Activated T-cell treated with anti-CD3 and anti-CD28 coated beads, Interleukin-2, amount 50 U/mL, for 24 hours (primary cell): ENCODE results near the gene RFC1.
A peak's percentile ranks its signal among the peaks of the same experiment; 100 is the strongest.
"Not testable (repeated sequence)": the region's sequence is repeated elsewhere in the genome, so short reads cannot be mapped to it uniquely, and the experiment has no call there.

Experiments used
- DNase-seq: peaks from one replicate; pipeline ENCODE4 v3.0.0-alpha.2; 2020
- H3K27ac Mint-ChIP-seq: 2 replicates; pipeline ENCODE4 v1.8.0; 2020; ENCODE audit warnings: mild to moderate bottlenecking, mixed read lengths
- H3K27me3 Mint-ChIP-seq: 2 replicates; pipeline ENCODE4 v1.8.0; 2020; ENCODE audit warnings: mixed read lengths
- H3K36me3 Mint-ChIP-seq: 2 replicates; pipeline ENCODE4 v1.8.0; 2020; ENCODE audit warnings: low read depth, mixed read lengths
- H3K4me1 Mint-ChIP-seq: 2 replicates; pipeline ENCODE4 v1.8.0; 2020; ENCODE audit warnings: low read depth, mixed read lengths
- H3K4me3 Mint-ChIP-seq: 2 replicates; pipeline ENCODE4 v1.8.0; 2020; ENCODE audit warnings: mild to moderate bottlenecking, moderate library complexity, mixed read lengths
- H3K9me3 Mint-ChIP-seq: 2 replicates; pipeline ENCODE4 v1.8.0; 2020; ENCODE audit warnings: mixed read lengths

RFC1 gene

DNA sequence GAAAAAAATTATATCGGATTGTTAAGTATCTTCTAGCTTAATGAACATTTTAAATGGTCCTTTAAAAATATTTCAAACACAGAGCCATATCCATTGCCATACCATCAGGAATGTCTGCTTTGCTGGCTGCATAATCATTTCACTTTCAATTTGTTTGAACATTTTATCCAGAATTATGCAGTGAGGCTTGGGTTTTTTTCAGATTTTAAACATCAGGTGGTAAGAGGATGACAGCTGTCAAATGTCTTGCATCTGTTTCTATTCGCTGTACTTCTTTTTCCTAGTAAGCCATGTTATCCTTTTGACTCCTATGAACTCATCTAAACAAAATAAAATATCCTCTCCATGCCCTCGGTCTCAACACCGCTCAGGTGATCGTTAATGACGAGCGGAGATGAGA is 802 bp downstream of the RFC1 start:
- H3K36me3 Mint-ChIP-seq: peaks cover 38% of the 10 kb centered on the region

GRCh38 chr4:39363773-39364393 is 2.3 kb downstream of the RFC1 start:
- H3K27ac Mint-ChIP-seq: peak overlapping the region; percentile 86

More for the DNA sequence above, 802 bp downstream of the RFC1 start:
- peaks cover 3% of the 10 kb centered on the region for H3K9me3 Mint-ChIP-seq
- no peak for DNase-seq
- H3K4me3 Mint-ChIP-seq: peak overlapping the region; percentile 93
- H3K27ac Mint-ChIP-seq: peak overlapping the region; percentile 95
- no peaks in the 10 kb centered on the region for H3K27me3 Mint-ChIP-seq
- H3K4me1 Mint-ChIP-seq: peaks cover 36% of the 10 kb centered on the region

GRCh38 chr4:39362827-39363226 is 3.3 kb downstream of the RFC1 start:
- Mint-ChIP-seq H3K27ac (peak overlapping the region; percentile 24), H3K9me3 (no peaks in the 10 kb centered on the region), H3K36me3 (peaks cover 54% of the 10 kb centered on the region), H3K4me1 (peaks cover 50% of the 10 kb centered on the region), H3K4me3 (peak overlapping the region; percentile 33), H3K27me3 (no peaks in the 10 kb centered on the region)
- DNase-seq: no peak

More at GRCh38 chr4:39363773-39364393, 2.3 kb downstream of the RFC1 start:
- Mint-ChIP-seq H3K9me3 (no peaks in the 10 kb centered on the region), H3K27me3 (no peaks in the 10 kb centered on the region), H3K4me3 (peak overlapping the region; percentile 69), H3K4me1 (peaks cover 41% of the 10 kb centered on the region), H3K36me3 (peaks cover 46% of the 10 kb centered on the region)
- DNase-seq: no peak

- DNase-seq, H3K9me3 Mint-ChIP-seq, H3K4me3 Mint-ChIP-seq, H3K27me3 Mint-ChIP-seq, H3K27ac Mint-ChIP-seq: not testable (repeated sequence)
- Mint-ChIP-seq H3K36me3 (peaks cover 57% of the 10 kb centered on the region), H3K4me1 (peaks cover 64% of the 10 kb centered on the region)
Measured at GRCh38 chr4:39360611-39361010, 5.6 kb downstream of the RFC1 start.

- H3K4me1 Mint-ChIP-seq: peaks cover 69% of the 10 kb centered on the region
- peak overlapping the region; percentile 42 for H3K4me3 Mint-ChIP-seq
- no peaks in the 10 kb centered on the region for H3K27me3 Mint-ChIP-seq
- H3K27ac Mint-ChIP-seq: peak overlapping the region; percentile 88
- no peaks in the 10 kb centered on the region for H3K9me3 Mint-ChIP-seq
- peaks cover 56% of the 10 kb centered on the region for H3K36me3 Mint-ChIP-seq
- DNase-seq: no peak
Measured at GRCh38 chr4:39357002-39357401, 9.2 kb downstream of the RFC1 start.

DNA sequence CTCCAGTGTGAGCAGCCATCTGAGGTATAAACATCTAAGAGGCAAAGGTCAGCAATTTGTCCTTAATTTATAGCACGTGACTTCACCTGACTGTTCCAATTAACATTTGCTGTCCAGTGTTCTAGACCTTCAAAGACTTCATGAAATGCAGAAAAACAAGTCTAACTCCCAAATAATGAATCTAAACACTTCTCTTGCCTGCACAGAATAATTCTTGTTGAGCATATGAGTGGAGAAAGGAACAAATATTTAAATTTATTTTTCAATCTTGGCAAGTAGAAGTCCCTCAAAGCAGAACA is 12.0 kb downstream of the RFC1 start:
- peaks cover 78% of the 10 kb centered on the region for H3K4me1 Mint-ChIP-seq
- peak overlapping the region; percentile 72 for H3K4me3 Mint-ChIP-seq
- peak overlapping the region; percentile 98 for H3K27ac Mint-ChIP-seq
- no peak for DNase-seq
- peaks cover 3% of the 10 kb centered on the region for H3K9me3 Mint-ChIP-seq
- no peaks in the 10 kb centered on the region for H3K27me3 Mint-ChIP-seq
- peaks cover 64% of the 10 kb centered on the region for H3K36me3 Mint-ChIP-seq

DNA sequence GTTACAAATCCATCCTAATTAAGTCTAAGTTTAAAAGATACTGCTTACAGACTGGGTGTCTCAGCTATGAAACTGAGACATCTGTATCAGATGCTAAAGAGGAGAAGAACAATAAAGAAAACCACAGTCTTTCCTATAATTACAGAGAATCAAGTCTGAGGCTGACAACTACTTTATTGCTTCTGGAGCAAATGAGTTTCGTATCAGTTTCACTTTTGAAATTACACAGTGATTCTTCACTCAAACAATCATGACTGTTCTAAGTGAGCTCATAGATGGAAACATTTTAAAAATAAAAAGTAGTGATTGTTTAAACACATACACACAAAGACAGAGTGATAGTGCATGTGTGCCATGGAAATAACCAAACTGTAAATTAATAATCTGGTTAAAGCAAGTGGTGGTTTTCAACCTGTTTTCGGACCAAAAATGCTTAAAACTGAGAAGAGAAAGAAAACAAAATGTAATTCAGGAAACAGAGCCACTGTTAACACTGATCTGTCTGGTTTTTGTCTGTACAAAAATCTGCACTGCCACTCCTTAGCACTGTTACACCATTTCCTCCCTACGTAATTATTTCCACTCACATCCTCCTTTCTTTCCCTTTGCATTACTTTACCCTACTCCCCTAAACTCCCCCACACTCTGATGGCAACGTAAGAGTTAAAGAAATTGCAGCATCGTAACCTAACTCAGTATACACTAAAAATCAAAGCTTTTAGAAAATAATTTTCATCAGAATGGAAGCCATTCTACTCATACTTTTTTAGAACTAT is 12.5 kb downstream of the RFC1 start:
- Mint-ChIP-seq H3K36me3 (peaks cover 64% of the 10 kb centered on the region), H3K27me3 (no peaks in the 10 kb centered on the region), H3K27ac (peak overlapping the region; percentile 98), H3K4me1 (peaks cover 78% of the 10 kb centered on the region), H3K9me3 (peaks cover 5% of the 10 kb centered on the region), H3K4me3 (peak overlapping the region; percentile 72)
- no peak for DNase-seq

DNA sequence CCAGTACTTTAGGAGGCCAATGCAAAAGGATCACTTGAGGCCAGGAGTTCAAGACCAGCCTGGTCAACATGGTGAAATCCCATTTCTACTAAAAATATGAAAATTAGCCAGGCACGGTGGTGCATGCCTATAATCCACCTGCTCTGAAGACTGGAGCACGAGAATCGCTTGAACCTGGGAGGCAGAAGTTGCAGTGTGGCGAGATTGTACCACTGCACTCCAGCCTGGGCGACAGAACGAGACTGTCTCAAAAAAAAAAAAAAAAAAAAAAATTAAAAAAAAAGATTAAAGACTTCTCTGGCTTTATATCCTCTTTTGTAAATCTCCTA is 13.0 kb downstream of the RFC1 start:
- peak overlapping the region; percentile 98 for H3K27ac Mint-ChIP-seq
- H3K9me3 Mint-ChIP-seq: not testable (repeated sequence)

GRCh38 chr4:39349326-39349725 is 16.8 kb downstream of the RFC1 start:
- Mint-ChIP-seq H3K4me3 (no peak overlapping the region), H3K36me3 (peaks cover 73% of the 10 kb centered on the region), H3K27me3 (no peaks in the 10 kb centered on the region), H3K4me1 (peaks cover 72% of the 10 kb centered on the region), H3K9me3 (peaks cover 5% of the 10 kb centered on the region), H3K27ac (peak overlapping the region; percentile 78)
- no peak for DNase-seq

More for the DNA sequence above, 13.0 kb downstream of the RFC1 start:
- peaks cover 78% of the 10 kb centered on the region for H3K4me1 Mint-ChIP-seq
- DNase-seq: peak; percentile 52
- H3K27me3 Mint-ChIP-seq: not testable (repeated sequence)
- H3K4me3 Mint-ChIP-seq: peak overlapping the region; percentile 72
- peaks cover 64% of the 10 kb centered on the region for H3K36me3 Mint-ChIP-seq

GRCh38 chr4:39348371-39349315 is 17.5 kb downstream of the RFC1 start:
- Mint-ChIP-seq H3K9me3 (peaks cover 5% of the 10 kb centered on the region), H3K4me3 (peak overlapping the region; percentile 18), H3K27ac (peak overlapping the region; percentile 78), H3K4me1 (peaks cover 69% of the 10 kb centered on the region), H3K27me3 (no peaks in the 10 kb centered on the region), H3K36me3 (peaks cover 77% of the 10 kb centered on the region)
- DNase-seq: no peak

- peaks cover 89% of the 10 kb centered on the region for H3K36me3 Mint-ChIP-seq
- peaks cover 62% of the 10 kb centered on the region for H3K4me1 Mint-ChIP-seq
- H3K27me3 Mint-ChIP-seq: no peaks in the 10 kb centered on the region
- H3K9me3 Mint-ChIP-seq: peaks cover 5% of the 10 kb centered on the region
- H3K4me3 Mint-ChIP-seq: no peak overlapping the region
- peak overlapping the region; percentile 78 for H3K27ac Mint-ChIP-seq
- no peak for DNase-seq
Measured at GRCh38 chr4:39346856-39347519, 19.2 kb downstream of the RFC1 start.

DNA sequence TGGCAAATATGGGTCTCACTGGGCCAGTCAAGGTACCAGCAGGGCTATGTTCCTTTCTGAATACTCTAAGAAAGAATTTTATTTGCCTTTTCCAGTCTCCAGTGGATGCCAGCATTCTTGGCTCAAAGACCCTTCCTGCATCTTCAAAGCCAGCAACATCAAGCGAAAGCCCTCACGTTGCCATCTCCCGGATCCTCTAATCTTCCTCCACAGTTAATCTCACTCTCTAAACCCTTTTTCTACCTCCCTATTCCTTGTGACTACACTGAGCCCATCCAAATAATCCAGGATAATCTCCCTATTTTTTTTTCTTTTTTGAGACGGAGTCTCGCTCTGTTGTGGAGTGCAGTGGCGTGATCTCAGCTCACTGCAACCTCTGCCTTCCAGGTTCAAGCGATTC is 23.4 kb downstream of the RFC1 start:
- no peak for DNase-seq
- H3K27me3 Mint-ChIP-seq: no peaks in the 10 kb centered on the region
- no peaks in the 10 kb centered on the region for H3K9me3 Mint-ChIP-seq
- H3K4me1 Mint-ChIP-seq: peaks cover 62% of the 10 kb centered on the region
- H3K36me3 Mint-ChIP-seq: peaks cover 91% of the 10 kb centered on the region
- no peak overlapping the region for H3K27ac Mint-ChIP-seq
- H3K4me3 Mint-ChIP-seq: no peak overlapping the region

- no peaks in the 10 kb centered on the region for H3K27me3 Mint-ChIP-seq
- no peak for DNase-seq
- H3K27ac Mint-ChIP-seq: peak overlapping the region; percentile 11
- peaks cover 84% of the 10 kb centered on the region for H3K36me3 Mint-ChIP-seq
- H3K4me3 Mint-ChIP-seq: no peak overlapping the region
- peaks cover 56% of the 10 kb centered on the region for H3K4me1 Mint-ChIP-seq
- no peaks in the 10 kb centered on the region for H3K9me3 Mint-ChIP-seq
Measured at GRCh38 chr4:39341075-39341725, 25.0 kb downstream of the RFC1 start.

- no peaks in the 10 kb centered on the region for H3K27me3 Mint-ChIP-seq
- peaks cover 79% of the 10 kb centered on the region for H3K36me3 Mint-ChIP-seq
- H3K9me3 Mint-ChIP-seq: no peaks in the 10 kb centered on the region
- no peak for DNase-seq
- no peak overlapping the region for H3K4me3 Mint-ChIP-seq
- H3K27ac Mint-ChIP-seq: no peak overlapping the region
- H3K4me1 Mint-ChIP-seq: peaks cover 62% of the 10 kb centered on the region
Measured at GRCh38 chr4:39339968-39340367, 26.2 kb downstream of the RFC1 start.
